OCI-LY1 (cell line): ENCODE measurements around the gene PSMD6.

Experiments used
- H2AFZ ChIP-seq: fragments of 200-600 bp; sonication (generic), shearing (Covaris generic); 2 replicates; pipeline ENCODE4 v1.6.0; 2014; ENCODE audit warnings: antibody characterized with exemption, mild to moderate bottlenecking, low read length
- H3F3A ChIP-seq: fragments of 200-600 bp; sonication (generic), shearing (Covaris generic); 2 replicates; pipeline ENCODE4 v1.6.0; 2014; ENCODE audit warnings: mild to moderate bottlenecking, antibody characterized with exemption, low read length, moderate library complexity; ENCODE audit not compliant: insufficient read depth
- H3K27ac ChIP-seq: fragments of 200-600 bp; sonication (generic); 2 replicates; pipeline ENCODE4 v1.5.1; 2014; ENCODE audit warnings: low read length, mixed run types, mild to moderate bottlenecking, low read depth; ENCODE audit not compliant: poor library complexity, severe bottlenecking
- H3K27me3 ChIP-seq: fragments of 200-600 bp; sonication (generic); 2 replicates; pipeline ENCODE4 v1.6.0; 2014; ENCODE audit warnings: antibody characterized with exemption, mild to moderate bottlenecking, low read length, moderate library complexity; ENCODE audit not compliant: insufficient read depth
- H3K36me3 ChIP-seq: fragments of 200-600 bp; sonication (generic); 2 replicates; pipeline ENCODE4 v1.6.1; 2014; ENCODE audit warnings: mild to moderate bottlenecking, antibody characterized with exemption, low read length, moderate library complexity, mixed read lengths; ENCODE audit not compliant: insufficient read depth
- H3K4me1 ChIP-seq: fragments of 200-600 bp; sonication (generic); 2 replicates; pipeline ENCODE4 v1.5.1; 2014; ENCODE audit warnings: mild to moderate bottlenecking, low read length, moderate library complexity; ENCODE audit not compliant: insufficient read depth, severe bottlenecking
- H3K4me2 ChIP-seq: fragments of 200-600 bp; sonication (generic), shearing (Covaris generic); 2 replicates; pipeline ENCODE4 v1.6.1; 2014; ENCODE audit warnings: low read length
- H3K4me3 ChIP-seq: fragments of 200-600 bp; sonication (generic); 2 replicates; pipeline ENCODE4 v1.5.1; 2014; ENCODE audit warnings: low read length, low read depth, mild to moderate bottlenecking, mixed read lengths; ENCODE audit not compliant: poor library complexity, severe bottlenecking
- H3K79me2 ChIP-seq: fragments of 200-600 bp; shearing (Covaris generic); 2 replicates; pipeline ENCODE4 v1.6.1; 2016; ENCODE audit warnings: mixed run types, low read length, mixed read lengths; ENCODE audit not compliant: insufficient read depth
- H3K9ac ChIP-seq: fragments of 200-600 bp; sonication (generic), shearing (Covaris generic); 2 replicates; pipeline ENCODE4 v1.6.1; 2014; ENCODE audit warnings: mild to moderate bottlenecking, low read length, mixed read lengths
- H3K9me2 ChIP-seq: fragments of 200-600 bp; sonication (generic), shearing (Covaris generic); 2 replicates; pipeline ENCODE4 v1.6.1; 2014; ENCODE audit warnings: low read depth, mild to moderate bottlenecking, low read length, mixed read lengths
- H3K9me3 ChIP-seq: fragments of 200-600 bp; shearing (Covaris generic); 2 replicates; pipeline ENCODE4 v1.6.1; 2014; ENCODE audit warnings: low read length, mixed read lengths
- H4K20me1 ChIP-seq: fragments of 200-600 bp; sonication (generic), shearing (Covaris generic); 2 replicates; pipeline ENCODE4 v1.6.0; 2016; ENCODE audit warnings: mild to moderate bottlenecking, low read length; ENCODE audit not compliant: insufficient read depth
- EZH2 ChIP-seq: fragments of 200-600 bp; sonication (generic), shearing (Covaris generic); IDR thresholded peaks from 2 replicates; pipeline ENCODE4 v1.8.0; 2017; ENCODE audit warnings: borderline replicate concordance, mixed run types, mild to moderate bottlenecking, antibody characterized with exemption, low read length, moderate library complexity, mixed read lengths
- TF ChIP-seq, protein P1 (sequence below): fragments of 200-600 bp; sonication (generic), shearing (Covaris generic); IDR thresholded peaks from 2 replicates; pipeline ENCODE4 v1.5.1; 2017; ENCODE audit warnings: mild to moderate bottlenecking, antibody characterized with exemption, low read length, moderate library complexity, mixed read lengths

PSMD6 gene

DNA sequence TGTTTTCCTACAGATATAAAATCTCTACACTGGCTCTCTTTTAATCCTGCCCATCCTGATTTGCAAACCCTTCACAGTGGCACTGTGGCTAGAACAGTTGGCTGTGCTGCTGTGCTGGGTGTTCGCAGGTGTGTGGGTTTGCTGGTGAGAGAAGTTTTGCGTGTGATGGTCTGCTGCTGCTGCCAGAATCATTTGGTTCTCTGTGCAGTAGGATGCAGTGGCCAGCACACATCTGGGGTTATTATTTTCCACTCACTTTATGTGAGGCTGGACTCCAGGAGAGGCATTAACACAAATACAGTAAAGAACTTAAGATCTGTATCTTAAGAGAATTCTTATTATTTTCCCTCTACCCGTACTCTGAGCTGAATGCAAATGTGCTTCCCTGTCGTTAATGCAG lies 16.0 kb upstream of the PSMD6 start:
- H3K4me1 ChIP-seq = no peaks in the 10 kb centered on the region
- H3K4me2 ChIP-seq = no peak overlapping the region
- 0 out of 2 replicates have a peak, but pooled peaks cover 2% of the 10 kb centered on the region for H3K9me3 ChIP-seq
- no peaks in the 10 kb centered on the region for H3K9me2 ChIP-seq
- H3K9ac ChIP-seq = no peak overlapping the region
- no peaks in the 10 kb centered on the region for H3K27me3 ChIP-seq
- H3F3A ChIP-seq = no peaks in the 10 kb centered on the region
- H3K79me2 ChIP-seq = no peaks in the 10 kb centered on the region
- no peaks in the 10 kb centered on the region for H3K36me3 ChIP-seq
- no peak overlapping the region for H2AFZ ChIP-seq
- H3K4me3 ChIP-seq = no peak overlapping the region
- H4K20me1 ChIP-seq = no peaks in the 10 kb centered on the region
- no peak overlapping the region for H3K27ac ChIP-seq
- no peak for TF ChIP-seq EZH2
- TF ChIP-seq, protein P1, sequence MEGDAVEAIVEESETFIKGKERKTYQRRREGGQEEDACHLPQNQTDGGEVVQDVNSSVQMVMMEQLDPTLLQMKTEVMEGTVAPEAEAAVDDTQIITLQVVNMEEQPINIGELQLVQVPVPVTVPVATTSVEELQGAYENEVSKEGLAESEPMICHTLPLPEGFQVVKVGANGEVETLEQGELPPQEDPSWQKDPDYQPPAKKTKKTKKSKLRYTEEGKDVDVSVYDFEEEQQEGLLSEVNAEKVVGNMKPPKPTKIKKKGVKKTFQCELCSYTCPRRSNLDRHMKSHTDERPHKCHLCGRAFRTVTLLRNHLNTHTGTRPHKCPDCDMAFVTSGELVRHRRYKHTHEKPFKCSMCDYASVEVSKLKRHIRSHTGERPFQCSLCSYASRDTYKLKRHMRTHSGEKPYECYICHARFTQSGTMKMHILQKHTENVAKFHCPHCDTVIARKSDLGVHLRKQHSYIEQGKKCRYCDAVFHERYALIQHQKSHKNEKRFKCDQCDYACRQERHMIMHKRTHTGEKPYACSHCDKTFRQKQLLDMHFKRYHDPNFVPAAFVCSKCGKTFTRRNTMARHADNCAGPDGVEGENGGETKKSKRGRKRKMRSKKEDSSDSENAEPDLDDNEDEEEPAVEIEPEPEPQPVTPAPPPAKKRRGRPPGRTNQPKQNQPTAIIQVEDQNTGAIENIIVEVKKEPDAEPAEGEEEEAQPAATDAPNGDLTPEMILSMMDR = no peak

GRCh38 chr3:64038253-64038767 lies 15.0 kb upstream of the PSMD6 start:
- Histone ChIP-seq H3K4me1 (no peaks in the 10 kb centered on the region), H3K9ac (no peak overlapping the region), H3K9me2 (no peaks in the 10 kb centered on the region), H3K27ac (no peak overlapping the region), H2AFZ (no peak overlapping the region), H3K4me3 (no peak overlapping the region), H3K27me3 (no peaks in the 10 kb centered on the region), H3F3A (no peaks in the 10 kb centered on the region), H3K9me3 (0 out of 2 replicates have a peak, but pooled peaks cover 2% of the 10 kb centered on the region), H3K79me2 (no peaks in the 10 kb centered on the region), H3K36me3 (no peaks in the 10 kb centered on the region), H4K20me1 (no peaks in the 10 kb centered on the region), H3K4me2 (no peak overlapping the region)
- TF ChIP-seq EZH2 = no peak
- TF ChIP-seq, protein P1 = no peak

GRCh38 chr3:64037084-64037483 lies 13.8 kb upstream of the PSMD6 start:
- Histone ChIP-seq H2AFZ (no peak overlapping the region), H3K79me2 (no peaks in the 10 kb centered on the region), H3K4me1 (no peaks in the 10 kb centered on the region), H3K4me3 (no peak overlapping the region), H3K9ac (no peak overlapping the region), H3F3A (no peaks in the 10 kb centered on the region), H3K9me3 (0 out of 2 replicates have a peak, but pooled peaks cover 2% of the 10 kb centered on the region), H4K20me1 (no peaks in the 10 kb centered on the region), H3K4me2 (no peak overlapping the region), H3K27me3 (no peaks in the 10 kb centered on the region), H3K36me3 (no peaks in the 10 kb centered on the region), H3K9me2 (no peaks in the 10 kb centered on the region), H3K27ac (no peak overlapping the region)
- TF ChIP-seq EZH2 = no peak
- TF ChIP-seq, protein P1 = no peak
